HL-60 (cell line): ENCODE measurements around the gene ORAI3.

ENCODE experiments used
- DNase-seq, 2 experiments: peaks; one replicate each; pipeline ENCODE4 v3.0.0-alpha.2; 2010 to 2020; ENCODE audit warnings: low read depth in 1 of 2, low spot score in 1 of 2
- H3K27ac ChIP-seq: fragments of 250-450 bp; sonication (Bioruptor Pico); replicated peaks from 2 replicates; pipeline ENCODE4 v1.5.1; 2020; ENCODE audit warnings: mild to moderate bottlenecking, moderate library complexity
- H3K27me3 ChIP-seq: fragments of 250-450 bp; sonication (Bioruptor Pico); 2 replicates; pipeline ENCODE4 v1.5.1; 2021; ENCODE audit warnings: mild to moderate bottlenecking, moderate library complexity; ENCODE audit not compliant: insufficient read depth, poor library complexity, severe bottlenecking
- H3K4me3 ChIP-seq: replicated peaks from 2 replicates; pipeline ENCODE4 v1.5.1; 2011; ENCODE audit warnings: mild to moderate bottlenecking, control low read depth, low read length; ENCODE audit not compliant: insufficient read depth
- CTCF ChIP-seq: IDR thresholded peaks from one replicate; pipeline ENCODE4 v1.5.1; 2011; ENCODE audit warnings: low read length, control low read depth, inconsistent platforms; ENCODE audit not compliant: insufficient read depth
- GABPA ChIP-seq: IDR thresholded peaks from 2 replicates; pipeline ENCODE4 v1.6.1; 2012; ENCODE audit warnings: low read depth
- POLR2AphosphoS5 ChIP-seq: IDR thresholded peaks from 2 replicates; pipeline ENCODE4 v1.6.1; 2012; ENCODE audit warnings: low read depth
- REST ChIP-seq: IDR thresholded peaks from 2 replicates; pipeline ENCODE4 v1.6.1; 2012; ENCODE audit warnings: low read depth; ENCODE audit not compliant: insufficient replicate concordance
- SPI1 ChIP-seq: IDR thresholded peaks from 2 replicates; pipeline ENCODE4 v1.6.1; 2012; ENCODE audit warnings: low read depth, mild to moderate bottlenecking, borderline replicate concordance

ORAI3 gene

GRCh38 chr16:30964574-30965226, 15.8 kb downstream of the ORAI3 start:
- no peak for DNase-seq
- Histone ChIP-seq H3K27ac (no peak overlapping the region), H3K27me3 (no peaks in the 10 kb centered on the region), H3K4me3 (no peak overlapping the region)
- no peak for TF ChIP-seq CTCF
- no peak for TF ChIP-seq SPI1
- TF ChIP-seq REST, result no peak
- no peak for TF ChIP-seq POLR2AphosphoS5
- TF ChIP-seq GABPA, result no peak

GRCh38 chr16:30965436-30965835, 16.6 kb downstream of the ORAI3 start:
- no peak for DNase-seq
- H3K4me3 ChIP-seq, result no peak overlapping the region
- H3K27me3 ChIP-seq, result no peaks in the 10 kb centered on the region
- TF ChIP-seq POLR2AphosphoS5 (peak; percentile 13; the same call in 1 of the 2 replicates), GABPA (no peak)
- H3K27ac ChIP-seq, result no peak overlapping the region

- DNase-seq, result no peak
- TF ChIP-seq REST (no peak), POLR2AphosphoS5 (peak; percentile 34; the same call in 1 of the 2 replicates)
- H3K4me3 ChIP-seq, result no peak overlapping the region
- no peaks in the 10 kb centered on the region for H3K27me3 ChIP-seq
- no peak overlapping the region for H3K27ac ChIP-seq
These were observed 17.3 kb downstream of the ORAI3 start for GRCh38 chr16:30966033-30966619.

- Histone ChIP-seq H3K27ac (no peak overlapping the region), H3K4me3 (no peak overlapping the region), H3K27me3 (no peaks in the 10 kb centered on the region)
- no peak for DNase-seq
- TF ChIP-seq POLR2AphosphoS5 (no peak), CTCF (no peak), SPI1 (no peak), REST (no peak), GABPA (no peak)
These were observed 18.9 kb downstream of the ORAI3 start for GRCh38 chr16:30967795-30968194.
